Posterior cingulate gyrus (tissue), 11 donors: ENCODE results near the gene FBLN1.
"Not testable (repeated sequence)": the region's sequence is repeated elsewhere in the genome, so short reads cannot be mapped to it uniquely, and the experiment has no call there.

Experiments
- DNase-seq, 10 donors: peaks; one replicate each; pipeline versions ENCODE4 v3.0.0 to v3.0.0-alpha.2; 2020 to 2021; ENCODE audit warnings: mixed read lengths in 3 of 10
- intact Hi-C: fragments of 100-400 bp; cut with DNase I; formaldehyde crosslinking; loops from one replicate; pipeline ENCODE4 v1.15.1; 2023

FBLN1 gene

GRCh38 chr22:45502215-45503049 is at the start of gene FBLN1:
Gene FBLN1 (plus strand): TSS chr22:45502883. CDS start chr22:45502986, 103 bp downstream.
- peak in 2 of 10 donors; percentile 68 to 72 for DNase-seq
- intact Hi-C loops, result no loop called here

DNA sequence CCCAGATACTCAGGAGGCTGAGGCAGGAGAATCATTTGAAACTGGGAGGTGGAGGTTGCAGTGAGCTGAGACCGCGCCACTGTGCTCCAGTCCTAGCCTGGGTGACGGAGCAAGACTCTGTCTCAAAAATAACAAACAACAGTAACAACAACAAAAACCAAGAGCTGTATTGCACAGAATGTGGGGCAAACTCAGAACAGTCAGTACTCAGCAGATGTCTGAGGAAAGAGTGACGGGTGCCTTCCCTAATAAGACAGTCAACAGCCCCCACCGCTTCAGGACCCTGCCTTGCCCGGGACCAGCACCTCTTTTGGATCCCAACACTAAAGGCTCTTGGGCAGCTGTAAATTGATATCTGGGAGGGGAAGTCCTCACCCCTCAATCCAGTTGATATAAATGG is 48.9 kb upstream of the FBLN1 start:
- intact Hi-C loops, result no loop called here

GRCh38 chr22:45454275-45454674 is 48.4 kb upstream of the FBLN1 start:
- intact Hi-C loops, result no loop called here
- DNase-seq, result peak in 2 of 10 donors; percentile 5 to 14

More for the DNA sequence above, 48.9 kb upstream of the FBLN1 start:
- DNase-seq, result peak in 2 of 10 donors; percentile 20 to 38

DNA sequence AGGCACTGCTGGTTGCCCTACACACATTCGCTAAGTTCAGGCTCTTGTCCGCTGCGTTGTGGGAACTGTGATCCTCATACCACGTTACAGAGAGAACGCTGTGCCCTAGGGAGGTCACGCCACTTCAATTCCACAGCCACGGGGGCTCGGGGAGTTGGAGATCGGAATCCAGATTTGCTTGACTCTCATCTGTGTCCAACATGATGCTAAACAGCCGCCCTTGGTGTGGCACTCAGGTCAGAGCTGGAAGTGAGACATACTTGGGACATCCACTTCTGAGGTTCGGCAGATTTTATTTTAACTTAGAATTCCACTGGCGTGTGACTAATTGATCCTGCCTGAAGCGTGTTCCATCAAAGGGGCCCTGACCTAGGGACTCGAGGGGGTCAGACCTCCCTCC is 47.5 kb upstream of the FBLN1 start:
- intact Hi-C loops, result no loop called here
- DNase-seq, result peak in 3 of 10 donors; percentile 19 to 40 (median 23)

DNA sequence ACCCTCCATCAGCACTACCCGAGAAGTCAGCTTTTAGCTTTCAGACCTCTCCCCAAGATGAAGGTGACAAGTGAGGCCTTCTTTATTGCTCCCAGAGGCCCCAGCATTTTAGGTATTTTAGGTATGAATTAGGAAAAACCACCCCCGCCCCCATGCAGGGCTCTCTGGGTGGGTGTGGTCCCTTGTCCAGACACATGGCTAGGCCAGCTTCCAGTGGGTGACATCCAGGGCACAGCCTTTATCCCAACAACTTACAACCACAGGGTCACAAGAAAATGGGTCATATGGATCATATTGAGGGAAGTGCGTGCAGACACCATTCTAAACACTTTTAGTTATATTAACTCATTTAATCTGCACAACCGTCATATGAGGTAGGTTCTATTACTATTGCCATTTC is 47.1 kb upstream of the FBLN1 start:
- intact Hi-C loops, result no loop called here
- peak in 3 of 10 donors; percentile 30 to 52 (median 49) for DNase-seq

GRCh38 chr22:45456811-45457210 is 45.9 kb upstream of the FBLN1 start:
- DNase-seq, result peak in 1 of 10 donors; percentile 54
- intact Hi-C loops, result no loop called here

DNA sequence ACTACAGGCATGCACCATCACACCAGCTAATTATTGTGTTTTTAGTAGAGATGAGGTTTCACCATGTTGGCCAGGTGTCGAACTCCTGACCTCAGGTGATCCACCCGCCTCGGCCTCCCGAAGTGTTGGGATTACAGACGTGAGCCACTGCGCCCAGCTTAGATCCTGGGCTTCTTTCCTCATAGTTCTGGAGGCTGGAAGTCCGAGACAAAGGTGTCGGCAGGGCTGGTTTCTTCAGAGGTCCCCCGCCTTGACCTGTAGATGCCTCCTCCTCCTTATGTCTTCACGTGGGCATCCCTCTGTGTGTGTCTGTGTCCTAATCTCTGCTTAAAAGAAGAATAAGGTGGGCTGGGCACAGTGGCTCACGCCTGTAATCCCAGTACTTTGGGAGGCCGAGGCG is 44.2 kb upstream of the FBLN1 start:
- intact Hi-C loops, result no loop called here
- DNase-seq, result peak in 2 of 10 donors; percentile 28 to 29

- intact Hi-C loops, result no loop called here
- DNase-seq, result no peak
Observed at GRCh38 chr22:45459235-45459634, 43.4 kb upstream of the FBLN1 start.

- DNase-seq, result peak in 2 of 10 donors; percentile 30 to 36
- intact Hi-C loops, result no loop called here
Observed at GRCh38 chr22:45460288-45461109, 42.2 kb upstream of the FBLN1 start.

- DNase-seq, result peak in 2 of 10 donors; percentile 20 to 25
- intact Hi-C loops, result no loop called here
Observed at GRCh38 chr22:45462034-45462655, 40.5 kb upstream of the FBLN1 start.

DNA sequence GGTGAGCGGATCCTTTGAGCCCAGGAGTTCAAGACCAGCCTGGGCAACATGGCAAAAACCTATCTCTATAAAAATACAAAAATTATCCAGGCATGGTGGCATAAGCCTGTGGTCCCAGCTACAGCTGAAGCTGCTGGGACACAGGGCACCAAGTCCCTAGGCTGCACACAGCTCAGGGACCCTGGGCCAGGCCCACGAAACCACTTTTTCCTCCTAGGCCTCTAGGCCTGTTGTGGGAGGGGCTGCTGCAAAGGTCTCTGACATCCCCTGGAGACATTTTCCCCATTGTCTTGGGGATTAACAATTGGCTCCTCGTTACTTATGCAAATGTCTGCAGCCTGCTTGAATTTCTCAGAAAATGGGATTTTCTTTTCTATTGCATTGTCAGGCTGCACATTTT is 39.0 kb upstream of the FBLN1 start:
- intact Hi-C loops, result not testable (repeated sequence)
- DNase-seq, result peak in 1 of 10 donors; percentile 1

GRCh38 chr22:45465633-45466032 is 37.0 kb upstream of the FBLN1 start:
- intact Hi-C loops, result no loop called here
- DNase-seq, result no peak

GRCh38 chr22:45468872-45469271 is 33.8 kb upstream of the FBLN1 start:
- intact Hi-C loops, result no loop called here
- DNase-seq, result no peak

- intact Hi-C loops, result no loop called here
- peak in 1 of 10 donors; percentile 4 for DNase-seq
Observed at GRCh38 chr22:45469281-45470073, 33.2 kb upstream of the FBLN1 start.

DNA sequence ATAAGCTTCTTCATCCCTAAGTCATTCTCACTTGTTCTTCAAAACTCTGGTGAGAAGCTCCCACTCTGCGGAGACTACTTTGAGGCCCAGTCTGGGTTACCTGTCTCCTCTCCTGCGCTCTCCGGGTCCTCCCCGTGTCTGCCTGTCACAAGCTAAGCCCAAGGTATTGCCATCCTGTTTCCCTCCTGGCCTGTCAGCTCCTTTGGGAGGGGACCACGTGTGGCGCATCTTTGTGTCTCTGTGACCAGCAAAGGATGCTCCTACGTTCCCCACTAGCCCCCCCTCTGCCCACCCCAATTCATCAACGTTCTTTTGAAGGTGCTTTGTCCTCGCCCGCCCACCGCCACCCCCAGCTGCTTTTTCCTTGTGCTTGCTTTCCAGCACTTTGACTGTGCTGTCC is 31.8 kb upstream of the FBLN1 start:
- peak in 3 of 10 donors; percentile 16 to 52 (median 47) for DNase-seq
- intact Hi-C loops, result no loop called here

GRCh38 chr22:45472426-45472825 is 30.3 kb upstream of the FBLN1 start:
- intact Hi-C loops, result no loop called here
- DNase-seq, result no peak

DNA sequence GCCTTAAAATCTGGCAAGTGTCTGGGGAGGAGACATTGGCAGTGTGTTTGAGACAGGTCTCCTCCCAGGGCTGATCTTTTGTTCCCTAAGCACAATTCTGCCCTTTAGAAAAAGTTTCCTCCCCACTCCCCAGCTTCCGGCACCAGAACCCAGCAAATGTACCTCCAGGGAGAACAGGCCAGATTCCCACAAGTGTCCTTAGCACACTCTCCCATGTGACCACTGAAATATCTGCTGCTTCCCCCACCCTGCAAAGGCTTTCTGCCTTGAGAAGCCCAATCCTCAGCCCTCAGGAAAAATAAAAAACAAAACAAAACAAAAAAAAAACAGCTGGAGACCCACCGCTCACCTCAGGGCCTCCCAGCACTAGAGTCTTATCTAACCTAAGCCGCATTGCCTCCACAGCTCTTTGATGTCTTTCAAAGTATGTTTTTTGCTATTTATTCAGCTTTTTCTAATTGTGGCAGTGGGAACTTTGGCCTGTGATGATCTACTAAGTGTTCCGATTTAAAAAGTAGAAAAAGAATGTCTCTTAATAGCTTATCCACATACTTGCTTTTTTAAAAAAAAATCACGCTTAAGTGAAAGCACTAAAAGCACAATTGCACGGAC is 29.0 kb upstream of the FBLN1 start:
- intact Hi-C loops, result no loop called here
- DNase-seq, result peak in 2 of 10 donors; percentile 47 to 50

DNA sequence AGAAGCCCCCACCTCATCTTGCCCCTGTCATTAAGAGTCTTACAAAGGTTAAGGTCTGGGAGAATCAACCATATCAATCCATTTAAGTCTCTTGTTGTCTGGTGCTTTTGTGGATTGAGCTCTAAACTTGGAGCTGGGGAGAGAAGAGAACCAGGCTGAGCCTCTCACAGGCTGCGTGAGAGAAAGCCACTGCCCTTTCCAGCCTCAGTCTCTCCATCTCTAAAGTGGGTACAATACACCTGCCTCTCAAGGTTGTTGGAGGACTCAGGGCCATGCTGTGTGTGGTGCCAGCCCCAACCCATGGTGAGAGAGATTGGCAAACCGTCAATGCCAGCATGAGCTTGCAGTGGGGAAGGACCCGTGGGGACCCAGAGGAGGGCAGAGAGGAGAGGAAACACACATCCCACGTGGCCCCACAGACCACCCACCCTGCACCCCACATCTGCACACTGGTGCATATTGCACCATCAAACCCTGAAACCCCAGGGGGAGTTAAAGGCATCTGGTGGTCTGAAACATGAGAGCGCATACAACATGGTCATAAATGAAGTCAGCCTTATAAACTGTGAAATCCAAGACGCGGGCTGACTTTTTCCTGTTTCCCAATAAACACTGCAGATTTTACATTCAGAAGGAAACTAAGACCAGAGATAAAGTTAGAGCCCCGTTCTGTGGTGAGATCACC is 27.5 kb upstream of the FBLN1 start:
- intact Hi-C loops, result no loop called here
- DNase-seq, result peak in 1 of 10 donors; percentile 22
